DND-41 (cell line): ENCODE measurements around the gene ZFP28.

Experiments
- EZH2 ChIP-seq: IDR thresholded peaks from 3 replicates; pipeline ENCODE4 v1.6.1; 2012; ENCODE audit warnings: borderline replicate concordance, low read depth, mild to moderate bottlenecking, moderate library complexity, low read length, inconsistent platforms; ENCODE audit not compliant: severe bottlenecking
- TF ChIP-seq, protein P1 (sequence below): IDR thresholded peaks from 2 replicates; pipeline ENCODE4 v1.5.1; 2012; ENCODE audit warnings: borderline replicate concordance, low read length, moderate library complexity, mild to moderate bottlenecking; ENCODE audit not compliant: poor library complexity, severe bottlenecking; ENCODE audit errors: extremely low read depth

DNA sequence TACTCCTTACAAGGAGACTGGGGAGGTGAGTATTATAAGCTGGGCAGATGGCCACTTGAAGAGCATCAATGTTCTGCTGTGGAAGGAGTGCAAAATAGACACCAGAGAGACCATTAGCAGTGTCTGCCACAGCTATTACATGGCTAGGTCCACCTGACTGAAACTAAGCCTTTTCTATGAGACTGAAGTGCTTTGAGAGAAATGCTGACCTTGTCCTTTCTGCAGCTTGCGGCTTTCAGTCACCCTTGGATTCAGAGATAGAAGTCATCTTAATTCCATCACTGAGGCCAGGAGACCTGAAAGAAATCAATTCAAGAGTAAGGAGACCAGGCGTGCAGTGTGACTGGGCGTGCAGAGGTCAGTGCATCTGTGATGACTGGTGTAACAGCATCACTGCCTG is 1.3 kb upstream of the ZFP28 start:
- TF ChIP-seq, protein P1, sequence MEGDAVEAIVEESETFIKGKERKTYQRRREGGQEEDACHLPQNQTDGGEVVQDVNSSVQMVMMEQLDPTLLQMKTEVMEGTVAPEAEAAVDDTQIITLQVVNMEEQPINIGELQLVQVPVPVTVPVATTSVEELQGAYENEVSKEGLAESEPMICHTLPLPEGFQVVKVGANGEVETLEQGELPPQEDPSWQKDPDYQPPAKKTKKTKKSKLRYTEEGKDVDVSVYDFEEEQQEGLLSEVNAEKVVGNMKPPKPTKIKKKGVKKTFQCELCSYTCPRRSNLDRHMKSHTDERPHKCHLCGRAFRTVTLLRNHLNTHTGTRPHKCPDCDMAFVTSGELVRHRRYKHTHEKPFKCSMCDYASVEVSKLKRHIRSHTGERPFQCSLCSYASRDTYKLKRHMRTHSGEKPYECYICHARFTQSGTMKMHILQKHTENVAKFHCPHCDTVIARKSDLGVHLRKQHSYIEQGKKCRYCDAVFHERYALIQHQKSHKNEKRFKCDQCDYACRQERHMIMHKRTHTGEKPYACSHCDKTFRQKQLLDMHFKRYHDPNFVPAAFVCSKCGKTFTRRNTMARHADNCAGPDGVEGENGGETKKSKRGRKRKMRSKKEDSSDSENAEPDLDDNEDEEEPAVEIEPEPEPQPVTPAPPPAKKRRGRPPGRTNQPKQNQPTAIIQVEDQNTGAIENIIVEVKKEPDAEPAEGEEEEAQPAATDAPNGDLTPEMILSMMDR: no peak
- no peak for TF ChIP-seq EZH2
